HG02870 (cell line): ENCODE results near the gene NCOR2.

ENCODE experiments used
- ATAC-seq: cut with Tn5 transposase; IDR thresholded peaks from one replicate; pipeline ENCODE4 v1.9.1; 2021; ENCODE audit warnings: mild to moderate bottlenecking, moderate library complexity; ENCODE audit not compliant: unreplicated experiment

The NCOR2 gene

GRCh38 chr12:124566997-124567672 lies at the start of gene NCOR2:
Gene NCOR2, minus strand, starts transcription at chr12:124567612. Its CDS starts 72,361 bp downstream, at chr12:124495251.
- peak; percentile 24 for ATAC-seq

GRCh38 chr12:124616394-124617221 lies 49.2 kb upstream of the NCOR2 start:
- no peak for ATAC-seq

GRCh38 chr12:124614512-124615292 lies 47.3 kb upstream of the NCOR2 start:
- ATAC-seq = no peak

- ATAC-seq = no peak
Measured at GRCh38 chr12:124613151-124613585, 45.8 kb upstream of the NCOR2 start.

GRCh38 chr12:124612410-124612680 lies 44.9 kb upstream of the NCOR2 start:
- no peak for ATAC-seq

- ATAC-seq = no peak
Measured at GRCh38 chr12:124611559-124612409, 44.4 kb upstream of the NCOR2 start.

- no peak for ATAC-seq
Measured at GRCh38 chr12:124610629-124611558, 43.5 kb upstream of the NCOR2 start.

GRCh38 chr12:124610021-124610612 lies 42.7 kb upstream of the NCOR2 start:
- no peak for ATAC-seq

GRCh38 chr12:124609041-124609989 lies 41.9 kb upstream of the NCOR2 start:
- ATAC-seq = peak; percentile 65

GRCh38 chr12:124608450-124608870 lies 41.0 kb upstream of the NCOR2 start:
- ATAC-seq = no peak

- ATAC-seq = no peak
Measured at GRCh38 chr12:124607681-124608425, 40.4 kb upstream of the NCOR2 start.

- no peak for ATAC-seq
Measured at GRCh38 chr12:124605883-124606774, 38.7 kb upstream of the NCOR2 start.

- ATAC-seq = no peak
Measured at GRCh38 chr12:124605150-124605882, 37.9 kb upstream of the NCOR2 start.

- no peak for ATAC-seq
Measured at GRCh38 chr12:124604264-124604680, 36.9 kb upstream of the NCOR2 start.

GRCh38 chr12:124603831-124604251 lies 36.4 kb upstream of the NCOR2 start:
- ATAC-seq = no peak

GRCh38 chr12:124603100-124603541 lies 35.7 kb upstream of the NCOR2 start:
- ATAC-seq = no peak
